ENCODE results near the gene GRHL1.

DNA sequence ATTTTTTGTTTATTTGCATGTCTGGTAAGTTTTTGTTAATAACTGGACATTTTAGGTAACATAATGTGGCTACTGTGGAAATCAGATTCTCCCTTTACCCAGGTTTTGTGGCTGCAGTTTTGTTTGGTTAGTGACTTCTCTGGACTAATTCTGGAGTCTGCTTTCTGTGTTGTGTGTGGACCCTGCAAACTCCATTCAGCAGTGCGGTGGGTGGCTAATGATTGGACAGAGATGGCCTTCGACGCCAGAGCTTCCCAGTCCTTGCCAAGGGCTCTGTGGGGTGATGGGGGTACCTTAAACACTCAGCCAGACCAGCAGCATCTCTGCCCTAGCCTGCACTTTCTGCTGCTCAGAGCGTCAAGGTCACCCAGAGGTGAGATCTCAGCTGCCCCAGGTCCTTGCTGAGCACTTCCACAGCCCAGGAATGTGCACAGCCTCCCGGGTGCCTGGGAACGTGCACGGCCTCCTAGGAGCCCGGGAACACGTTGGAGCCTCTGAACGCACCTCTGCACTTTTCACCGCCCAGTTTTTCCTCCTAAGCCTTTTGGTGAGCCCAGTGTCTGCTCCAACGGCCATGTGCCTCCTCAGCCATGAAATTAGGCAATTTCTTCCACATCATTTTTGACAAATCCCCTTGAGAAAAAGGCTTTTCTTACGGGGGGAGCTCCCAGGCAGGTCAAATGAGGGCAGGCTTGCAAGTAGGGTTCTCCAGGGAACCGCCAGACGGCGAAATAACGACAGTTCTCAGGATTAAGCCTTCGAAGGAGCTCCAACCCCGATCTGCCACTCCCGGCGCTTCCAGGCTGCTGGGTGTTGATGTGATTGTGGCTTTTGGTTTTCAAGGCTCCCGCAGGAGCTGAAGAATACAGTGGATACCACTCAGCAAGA, 56.7 kb downstream of the GRHL1 start:
- TF ChIP-seq, protein P1, sequence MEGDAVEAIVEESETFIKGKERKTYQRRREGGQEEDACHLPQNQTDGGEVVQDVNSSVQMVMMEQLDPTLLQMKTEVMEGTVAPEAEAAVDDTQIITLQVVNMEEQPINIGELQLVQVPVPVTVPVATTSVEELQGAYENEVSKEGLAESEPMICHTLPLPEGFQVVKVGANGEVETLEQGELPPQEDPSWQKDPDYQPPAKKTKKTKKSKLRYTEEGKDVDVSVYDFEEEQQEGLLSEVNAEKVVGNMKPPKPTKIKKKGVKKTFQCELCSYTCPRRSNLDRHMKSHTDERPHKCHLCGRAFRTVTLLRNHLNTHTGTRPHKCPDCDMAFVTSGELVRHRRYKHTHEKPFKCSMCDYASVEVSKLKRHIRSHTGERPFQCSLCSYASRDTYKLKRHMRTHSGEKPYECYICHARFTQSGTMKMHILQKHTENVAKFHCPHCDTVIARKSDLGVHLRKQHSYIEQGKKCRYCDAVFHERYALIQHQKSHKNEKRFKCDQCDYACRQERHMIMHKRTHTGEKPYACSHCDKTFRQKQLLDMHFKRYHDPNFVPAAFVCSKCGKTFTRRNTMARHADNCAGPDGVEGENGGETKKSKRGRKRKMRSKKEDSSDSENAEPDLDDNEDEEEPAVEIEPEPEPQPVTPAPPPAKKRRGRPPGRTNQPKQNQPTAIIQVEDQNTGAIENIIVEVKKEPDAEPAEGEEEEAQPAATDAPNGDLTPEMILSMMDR (IDR thresholded peaks at IDR 0.05; ENCODE audit: low read depth, low read length, poor library complexity, severe bottlenecking): no peak
- no peak for TF ChIP-seq EZH2phosphoT487 (IDR thresholded peaks at IDR 0.05; ENCODE audit: borderline replicate concordance, low read length)
